Measurements from ENCODE around the gene EPAS1. TPM values are rescaled to one million over a fixed set of nuclear protein-coding genes. Genes with fewer than 3 reads are reported as not detected.

EPAS1 gene
- total RNA-seq, 1 experiment from 2014 or later, result 8.5 TPM

GRCh38 chr2:46383784-46384456 is 86.7 kb downstream of the EPAS1 start (continued):
- no peak for TF ChIP-seq HMGXB4 (CRISPR knock-in tag; IDR thresholded peaks at IDR 0.05)

GRCh38 chr2:46384457-46384815 is 87.2 kb downstream of the EPAS1 start:
- H3K27ac Mint-ChIP-seq, result no peak overlapping the region
- no peaks in the 10 kb centered on the region for H3K9me3 Mint-ChIP-seq
- no peak for TF ChIP-seq ZNF138 (CRISPR knock-in tag; conservative IDR thresholded peaks at IDR 0.05)
- TF ChIP-seq ZNF512 (CRISPR knock-in tag; IDR thresholded peaks at IDR 0.05; ENCODE audit: borderline replicate concordance), result no peak
- no peak for TF ChIP-seq ZNF532 (CRISPR knock-in tag; IDR thresholded peaks at IDR 0.05; ENCODE audit: borderline replicate concordance)
- no peak for TF ChIP-seq NR1H2 (CRISPR knock-in tag; IDR thresholded peaks at IDR 0.05)
- TF ChIP-seq ZNF263 (CRISPR knock-in tag; IDR thresholded peaks at IDR 0.05; ENCODE audit: low read depth), result no peak
- TF ChIP-seq RELA (CRISPR knock-in tag; IDR thresholded peaks at IDR 0.05; ENCODE audit: borderline replicate concordance), result no peak
- no peak for TF ChIP-seq ZBTB21 (CRISPR knock-in tag; IDR thresholded peaks at IDR 0.05; ENCODE audit: borderline replicate concordance)
- TF ChIP-seq CREB1 (CRISPR knock-in tag; IDR thresholded peaks at IDR 0.05), result no peak
- no peak for TF ChIP-seq ZNF317 (CRISPR knock-in tag; IDR thresholded peaks at IDR 0.05; ENCODE audit: borderline replicate concordance, low read depth)
- TF ChIP-seq ZNF423 (CRISPR knock-in tag; IDR thresholded peaks at IDR 0.05), result no peak
- no peak for TF ChIP-seq TP53 (CRISPR knock-in tag; IDR thresholded peaks at IDR 0.05)
- no peak for TF ChIP-seq NR2C2 (CRISPR knock-in tag; IDR thresholded peaks at IDR 0.05)
- no peak for TF ChIP-seq MYBL2 (CRISPR knock-in tag; IDR thresholded peaks at IDR 0.05)
- no peak for TF ChIP-seq ATF6 (CRISPR knock-in tag; IDR thresholded peaks at IDR 0.05)
- TF ChIP-seq RORB (CRISPR knock-in tag; IDR thresholded peaks at IDR 0.05), result no peak
- TF ChIP-seq JUN (CRISPR knock-in tag; IDR thresholded peaks at IDR 0.05), result no peak
- no peak for TF ChIP-seq CREM (CRISPR knock-in tag; IDR thresholded peaks at IDR 0.05)
- no peaks in the 10 kb centered on the region for H3K27me3 Mint-ChIP-seq (ENCODE audit: low read depth)
- POLR2A ChIA-PET, result interaction anchor here (0.7 kb wide), 1 partner anchor 90 kb away, joined by 3 read pairs; no protein-coding TSS in a partner anchor
- H3K4me3 Mint-ChIP-seq, result no peak overlapping the region
- CTCF ChIA-PET, result no interaction called here
- DNase-seq (ENCODE audit: low spot score) (no peak), ATAC-seq (no peak)
- no peaks in the 10 kb centered on the region for H3K4me1 Mint-ChIP-seq
- H3K36me3 Mint-ChIP-seq, result no peaks in the 10 kb centered on the region

Measured in WTC11 (cell line).